Measurements from ENCODE around the gene DEPDC1B. TPM values are rescaled to one million over a fixed set of nuclear protein-coding genes. Genes with fewer than 3 reads are reported as not detected.
"Not testable (repeated sequence)": the region's sequence is repeated elsewhere in the genome, so short reads cannot be mapped to it uniquely, and the experiment has no call there.

The DEPDC1B gene
- total and polyA plus RNA-seq, 7 donors: 0.27 to 9.5 (median 1.2) TPM; not detected in 2

DNA sequence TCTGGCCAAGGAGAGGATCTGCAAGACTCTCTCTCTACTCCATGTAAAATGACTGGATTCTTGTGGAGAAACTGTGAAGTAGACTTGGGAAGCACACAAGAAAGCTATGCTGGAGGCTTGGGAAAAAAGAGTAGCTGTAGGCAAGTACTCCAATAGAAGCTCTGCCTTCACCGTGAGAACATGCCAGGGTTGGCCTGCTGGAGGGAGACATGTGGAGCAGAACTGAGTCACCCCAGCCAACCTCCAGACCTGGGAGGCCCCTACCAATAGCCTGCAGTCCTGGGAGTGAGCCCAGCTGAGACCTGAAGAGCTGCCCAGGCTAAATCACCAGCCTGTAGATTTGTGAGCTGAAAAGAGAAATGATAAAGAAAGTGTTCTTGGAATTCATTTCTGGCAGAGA is 66.6 kb downstream of the DEPDC1B start:
- H3K9me3 ChIP-seq: no peaks in the 10 kb centered on the region
- DNase-seq: no peak
- intact Hi-C loops (cut with DNase I): no loop called here
- H3K27ac ChIP-seq: no peak overlapping the region
- TF ChIP-seq CTCF (IDR thresholded peaks at IDR 0.05) (no peak), EP300 (IDR thresholded peaks at IDR 0.05) (no peak), POLR2A (IDR thresholded peaks at IDR 0.05) (no peak), POLR2AphosphoS5 (IDR thresholded peaks at IDR 0.05) (no peak)
- no peak overlapping the region for H3K4me3 ChIP-seq
- H3K27me3 ChIP-seq: no peaks in the 10 kb centered on the region
- no peaks in the 10 kb centered on the region for H3K4me1 ChIP-seq
- no peaks in the 10 kb centered on the region for H3K36me3 ChIP-seq
- 79 to 93% methylated on average over 1 of the region's 1 CpG for WGBS, 2 donors

GRCh38 chr5:60632153-60632552 is 67.8 kb downstream of the DEPDC1B start:
- intact Hi-C loops (cut with DNase I): no loop called here
- TF ChIP-seq EP300 (IDR thresholded peaks at IDR 0.05) (no peak), POLR2A (IDR thresholded peaks at IDR 0.05) (no peak), POLR2AphosphoS5 (IDR thresholded peaks at IDR 0.05) (no peak), CTCF (IDR thresholded peaks at IDR 0.05) (no peak)
- 96 to 98% methylated on average over 11 of the region's 11 CpGs for WGBS, 2 donors
- H3K36me3 ChIP-seq: no peaks in the 10 kb centered on the region
- no peaks in the 10 kb centered on the region for H3K9me3 ChIP-seq
- H3K4me3 ChIP-seq: no peak overlapping the region
- no peaks in the 10 kb centered on the region for H3K4me1 ChIP-seq
- no peak overlapping the region for H3K27ac ChIP-seq
- no peak for DNase-seq
- no peaks in the 10 kb centered on the region for H3K27me3 ChIP-seq

DNA sequence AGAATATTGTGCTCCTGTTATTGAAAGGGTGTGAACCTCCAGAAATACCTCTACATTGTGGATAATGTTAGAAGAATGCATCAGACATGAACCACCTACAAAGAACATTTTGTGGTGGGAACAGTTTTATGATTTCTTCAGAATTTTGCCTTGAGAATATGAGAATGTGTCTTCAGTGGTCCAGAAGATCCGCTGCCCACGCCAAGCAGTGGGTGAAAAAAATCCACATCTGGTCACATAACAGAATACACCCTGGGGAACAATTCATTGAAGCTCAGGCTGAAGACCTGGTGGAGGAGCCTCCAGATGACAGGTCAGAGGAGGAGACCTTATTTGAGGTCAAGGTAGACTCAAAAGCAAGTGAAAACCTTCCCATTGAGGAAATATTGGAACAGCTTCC is 69.1 kb downstream of the DEPDC1B start:
- TF ChIP-seq POLR2AphosphoS5 (IDR thresholded peaks at IDR 0.05) (no peak), EP300 (IDR thresholded peaks at IDR 0.05) (no peak), POLR2A (IDR thresholded peaks at IDR 0.05) (no peak), CTCF (IDR thresholded peaks at IDR 0.05) (no peak)
- WGBS, 2 donors: 97 to 98% methylated on average over 2 of the region's 2 CpGs
- no peaks in the 10 kb centered on the region for H3K9me3 ChIP-seq
- no peak overlapping the region for H3K4me3 ChIP-seq
- no peaks in the 10 kb centered on the region for H3K27me3 ChIP-seq
- intact Hi-C loops (cut with DNase I): no loop called here
- H3K4me1 ChIP-seq: no peaks in the 10 kb centered on the region
- H3K36me3 ChIP-seq: no peaks in the 10 kb centered on the region
- no peak for DNase-seq
- H3K27ac ChIP-seq: no peak overlapping the region

- intact Hi-C loops (cut with DNase I): no loop called here
- Histone ChIP-seq H3K27ac (no peak overlapping the region), H3K9me3 (no peaks in the 10 kb centered on the region), H3K4me1 (no peaks in the 10 kb centered on the region), H3K36me3 (no peaks in the 10 kb centered on the region), H3K27me3 (no peaks in the 10 kb centered on the region), H3K4me3 (no peak overlapping the region)
- no peak for DNase-seq
- WGBS, 2 donors: 98% methylated on average over 8 of the region's 8 CpGs
- TF ChIP-seq POLR2AphosphoS5 (IDR thresholded peaks at IDR 0.05) (no peak), POLR2A (IDR thresholded peaks at IDR 0.05) (no peak), CTCF (IDR thresholded peaks at IDR 0.05) (no peak)
Observed at GRCh38 chr5:60630179-60630578, 69.8 kb downstream of the DEPDC1B start.

GRCh38 chr5:60624875-60625274 is 75.1 kb downstream of the DEPDC1B start:
- intact Hi-C loops (cut with DNase I); H3K27me3 ChIP-seq; H3K9me3 ChIP-seq; H3K4me3 ChIP-seq; H3K4me1 ChIP-seq; H3K27ac ChIP-seq; DNase-seq; H3K36me3 ChIP-seq: not testable (repeated sequence)
- WGBS, 2 donors: 94 to 96% methylated on average over 7 of the region's 7 CpGs

GRCh38 chr5:60620752-60621151 is 79.2 kb downstream of the DEPDC1B start:
- H3K27ac ChIP-seq; H3K4me3 ChIP-seq; H3K4me1 ChIP-seq; DNase-seq; intact Hi-C loops (cut with DNase I); H3K9me3 ChIP-seq; H3K36me3 ChIP-seq; H3K27me3 ChIP-seq: not testable (repeated sequence)
- 92 to 93% methylated on average over 3 of the region's 3 CpGs for WGBS, 2 donors
